Erythroblast (primary cell): Measurements from ENCODE around the gene FOXN4.
A peak's percentile ranks its signal among the peaks of the same experiment; 100 is the strongest.
"Not testable (repeated sequence)": the region's sequence is repeated elsewhere in the genome, so short reads cannot be mapped to it uniquely, and the experiment has no call there.

ENCODE experiments used
- DNase-seq, 2 experiments: peaks; one replicate each; lab custom pipeline; 2025; lab: John Stamatoyannopoulos, UW
- GATA1 ChIP-seq: IDR thresholded peaks from 2 replicates; pipeline ENCODE4 v1.6.1; 2011; ENCODE audit warnings: low read depth, mild to moderate bottlenecking, control low read depth, low read length, moderate library complexity
- POLR2A ChIP-seq: IDR thresholded peaks from 2 replicates; pipeline ENCODE4 v1.6.1; 2011; ENCODE audit warnings: mild to moderate bottlenecking, low read length

FOXN4 gene

DNA sequence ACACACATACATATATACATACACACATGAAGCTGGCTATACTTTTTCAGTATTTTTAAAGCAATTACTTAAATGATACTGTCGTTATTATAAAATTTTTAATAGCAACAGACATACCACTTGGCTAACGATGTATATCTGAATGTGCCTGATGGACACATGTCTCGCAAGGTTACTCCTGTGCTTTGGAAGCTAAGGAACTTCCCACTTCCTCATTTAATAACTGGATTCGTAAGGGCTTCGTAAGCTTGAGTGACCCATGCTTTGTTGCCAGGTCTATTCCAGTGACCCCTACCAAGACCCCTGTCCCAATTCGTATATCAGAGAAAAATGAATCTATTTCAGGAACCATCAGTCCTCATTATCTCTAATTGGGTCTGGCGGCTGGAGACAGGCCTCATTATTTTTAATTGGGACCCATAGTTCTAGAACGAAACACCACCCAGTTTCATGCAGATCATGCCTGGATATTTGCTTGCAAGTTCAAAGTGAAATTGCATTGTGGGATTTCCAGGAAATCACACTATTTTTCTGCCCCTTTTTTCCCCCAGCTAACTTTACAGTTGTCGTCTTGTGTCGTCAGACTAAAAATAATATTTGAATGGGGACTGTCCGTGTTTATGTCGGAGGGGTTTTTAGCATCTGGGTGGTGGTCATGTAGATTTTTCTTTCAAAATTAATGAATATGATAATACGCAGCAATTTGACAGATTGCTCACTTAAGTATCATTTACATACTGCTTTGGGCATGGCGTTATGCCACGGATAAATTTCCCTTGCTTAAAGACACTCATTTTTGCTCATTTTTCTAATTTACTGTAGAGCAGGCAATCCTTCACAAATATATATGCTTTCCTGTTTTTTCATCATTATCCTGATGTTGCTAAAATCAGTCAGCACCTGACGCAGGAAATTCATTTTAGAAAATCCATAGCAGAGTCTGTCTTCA, 21.5 kb upstream of the FOXN4 start:
- TF ChIP-seq GATA1 (no peak), POLR2A (no peak)
- DNase-seq, result no peak

DNA sequence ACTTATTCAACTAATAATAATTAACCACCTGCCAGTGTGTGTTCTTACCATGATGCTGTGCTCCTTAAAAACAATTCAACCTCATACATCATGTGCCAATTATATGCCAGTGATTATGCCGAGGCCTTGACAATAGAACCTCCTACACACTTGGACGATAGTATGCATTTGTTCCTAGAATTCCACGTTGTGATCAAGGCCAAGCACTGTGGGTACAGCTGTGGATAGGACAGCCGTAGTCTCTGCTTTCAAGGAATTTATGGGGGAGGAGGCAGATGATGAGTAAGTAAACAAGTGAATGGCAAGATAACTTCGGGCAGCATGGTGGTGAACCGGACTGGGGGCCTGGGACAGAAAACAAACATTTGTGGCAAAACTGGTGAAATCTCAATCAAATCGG, 20.6 kb upstream of the FOXN4 start:
- TF ChIP-seq GATA1, result no peak
- TF ChIP-seq POLR2A, result no peak
- no peak for DNase-seq

DNA sequence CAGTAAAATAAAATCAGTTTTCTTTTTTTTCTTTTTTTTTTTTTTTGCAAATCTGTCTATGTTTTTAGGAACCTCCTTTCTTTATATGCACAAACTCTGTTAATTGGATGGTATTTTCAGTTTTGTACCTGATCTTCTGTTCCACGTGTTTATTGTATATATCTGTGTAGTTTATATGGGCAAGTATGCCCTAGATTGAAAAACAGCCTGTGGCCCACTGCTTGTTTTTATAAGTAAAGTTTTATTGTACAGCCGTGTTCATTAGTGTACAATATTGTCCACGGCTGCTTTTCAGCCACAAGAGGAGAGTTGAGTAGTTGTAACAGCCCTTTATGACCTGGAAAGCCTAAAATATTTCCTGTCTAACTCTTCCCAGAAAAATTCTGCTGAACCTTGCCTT, 19.9 kb upstream of the FOXN4 start:
- TF ChIP-seq POLR2A, result no peak
- no peak for TF ChIP-seq GATA1
- no peak for DNase-seq

DNA sequence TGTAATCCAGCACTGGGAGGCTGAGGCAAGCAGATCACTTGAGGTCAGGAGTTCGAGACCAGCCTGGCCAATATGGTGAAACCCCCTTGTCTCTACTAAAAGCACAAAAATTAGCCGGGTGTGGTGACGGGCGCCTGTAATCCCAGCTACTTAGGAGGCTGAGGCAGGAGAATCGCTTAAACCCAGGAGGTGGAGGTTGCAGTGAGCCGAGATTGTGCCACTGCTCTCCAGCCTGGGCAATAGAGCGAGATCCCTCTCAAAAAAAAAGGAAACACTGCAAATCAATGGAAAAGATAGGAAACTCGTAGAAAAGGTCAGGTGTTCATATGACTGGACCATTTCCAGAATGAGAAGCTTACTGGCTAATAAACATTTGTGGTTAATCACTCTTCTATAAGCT, 12.2 kb upstream of the FOXN4 start:
- not testable (repeated sequence) for DNase-seq

DNA sequence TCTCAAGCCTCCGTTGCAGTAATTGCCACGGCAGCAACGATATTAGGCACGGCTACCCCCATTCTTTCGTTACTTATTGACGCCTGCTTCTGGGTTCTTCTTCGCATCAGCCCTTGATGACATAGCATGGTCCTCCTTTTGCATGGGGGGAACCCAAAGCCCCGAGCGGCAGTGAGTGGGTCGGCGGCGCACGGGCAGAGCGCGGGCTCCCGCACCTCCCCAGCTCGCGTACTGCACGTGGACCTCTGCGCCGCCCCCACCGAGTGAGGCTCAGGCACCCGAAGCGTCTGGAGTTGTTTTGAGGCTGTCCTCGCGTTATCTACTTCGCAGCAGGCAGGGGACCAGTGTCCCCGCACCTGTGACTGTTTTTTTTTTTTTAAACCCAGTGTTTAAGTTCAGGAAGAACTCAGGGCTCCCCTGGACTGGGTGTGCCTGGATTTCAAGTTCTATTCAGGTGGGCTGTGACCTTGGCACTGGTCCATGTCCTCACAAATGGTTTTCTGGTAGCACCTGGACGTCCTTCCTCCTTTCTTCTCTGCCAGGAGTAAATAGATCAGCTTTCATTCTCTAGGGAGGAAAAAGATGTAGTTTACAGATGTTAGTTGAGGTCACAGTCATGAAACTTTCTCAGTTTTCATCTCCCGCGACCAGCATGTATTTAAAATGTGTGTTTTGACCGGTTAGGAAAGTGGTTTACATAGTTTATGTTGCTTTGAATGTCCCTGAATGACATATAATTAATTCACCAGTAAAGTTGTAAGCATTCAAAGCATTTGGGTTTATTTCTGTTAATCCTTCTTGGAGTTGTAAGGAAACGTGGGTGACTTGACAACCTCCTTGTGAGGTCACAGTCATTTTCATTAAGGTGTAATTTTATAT, 1.4 kb upstream of the FOXN4 start:
- TF ChIP-seq GATA1 (no peak), POLR2A (no peak)
- DNase-seq, result peak in 1 of 2 experiments; percentile 25

DNA sequence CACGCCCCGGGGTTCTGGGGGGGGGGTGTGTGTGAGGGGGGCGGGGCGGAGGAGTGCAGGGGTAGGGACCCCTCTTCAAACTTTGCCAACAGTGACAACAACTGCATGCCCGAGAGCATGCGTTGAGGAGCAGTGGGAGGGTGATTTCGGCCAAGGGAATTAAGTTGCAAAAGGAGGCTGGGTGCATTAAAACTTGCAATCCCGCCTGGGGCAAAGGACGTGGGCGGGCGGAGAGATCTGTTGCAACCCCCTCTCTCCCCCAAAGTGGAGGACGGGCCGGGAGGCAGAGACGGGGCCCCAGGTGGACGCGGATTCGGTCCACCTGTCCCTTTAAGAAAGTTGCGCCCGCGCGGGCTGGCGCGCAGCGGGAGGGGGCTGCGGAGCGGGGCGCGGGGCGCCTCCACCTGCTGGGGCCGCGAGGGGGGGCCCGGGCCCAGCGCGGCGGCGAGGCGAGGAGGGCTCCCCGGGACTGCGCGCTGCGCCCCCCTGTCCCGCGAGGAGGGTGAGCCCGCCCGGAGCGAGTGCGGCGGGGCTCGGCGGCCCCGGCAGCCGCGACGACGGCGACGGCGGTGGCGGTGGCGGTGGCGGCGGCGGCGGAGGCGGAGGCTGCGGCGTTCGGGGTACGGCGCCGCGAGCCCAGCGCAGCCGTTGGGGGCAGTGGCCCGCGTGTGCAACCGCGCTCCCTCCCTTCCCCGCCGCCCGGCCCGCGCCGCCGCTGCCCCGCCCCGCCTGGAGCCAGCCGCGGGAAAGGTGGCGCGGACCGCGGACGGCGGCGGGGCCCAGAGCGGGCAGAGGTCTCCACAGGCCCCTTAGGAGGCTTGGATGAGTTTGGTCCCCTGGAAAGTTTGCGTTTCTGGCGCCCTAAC, 530 bp upstream of the FOXN4 start:
- no peak for DNase-seq

DNA sequence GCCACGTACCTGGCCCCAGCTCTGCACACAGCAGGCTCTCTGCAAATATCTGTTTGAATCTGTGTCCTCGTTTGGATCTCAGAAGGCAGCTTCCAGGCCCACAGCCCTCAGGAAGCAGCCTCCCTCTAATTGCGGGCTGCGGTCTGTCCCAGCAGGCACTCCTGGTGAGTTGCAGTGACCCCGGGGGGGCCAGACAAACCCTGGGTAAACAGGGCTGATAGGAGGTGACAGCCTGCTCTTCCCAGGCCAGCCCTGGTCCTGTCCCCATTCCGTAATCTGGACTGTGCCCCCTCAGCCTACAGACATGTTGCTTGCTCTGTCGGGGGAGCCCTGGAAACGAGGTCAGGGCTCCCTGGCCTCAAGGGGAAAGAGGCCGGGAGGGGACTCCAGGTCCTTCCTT, 2.0 kb downstream of the FOXN4 start:
- TF ChIP-seq POLR2A (no peak), GATA1 (no peak)
- DNase-seq, result no peak

More for the DNA sequence above, 530 bp upstream of the FOXN4 start:
- TF ChIP-seq POLR2A, result no peak
- no peak for TF ChIP-seq GATA1

DNA sequence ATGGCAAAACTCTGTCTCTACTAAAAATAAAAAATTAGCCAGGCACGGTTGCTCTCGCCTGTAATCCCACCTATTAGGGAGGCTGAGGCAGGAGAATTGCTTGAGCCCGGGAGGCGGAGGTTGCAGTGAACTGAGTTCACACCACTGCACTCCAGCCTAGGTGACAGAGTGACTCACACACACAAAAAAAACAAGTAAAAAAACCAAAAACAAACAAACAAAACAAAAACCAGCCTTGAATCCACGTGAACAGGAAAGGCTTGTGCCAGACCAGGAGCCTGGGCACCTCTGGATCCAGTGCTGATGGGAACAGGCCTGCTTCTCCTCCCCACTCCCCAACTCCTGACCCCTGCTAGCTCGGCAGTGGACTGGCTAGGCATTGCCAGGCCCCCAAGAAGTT, 3.5 kb downstream of the FOXN4 start:
- TF ChIP-seq POLR2A (no peak), GATA1 (no peak)
- no peak for DNase-seq

DNA sequence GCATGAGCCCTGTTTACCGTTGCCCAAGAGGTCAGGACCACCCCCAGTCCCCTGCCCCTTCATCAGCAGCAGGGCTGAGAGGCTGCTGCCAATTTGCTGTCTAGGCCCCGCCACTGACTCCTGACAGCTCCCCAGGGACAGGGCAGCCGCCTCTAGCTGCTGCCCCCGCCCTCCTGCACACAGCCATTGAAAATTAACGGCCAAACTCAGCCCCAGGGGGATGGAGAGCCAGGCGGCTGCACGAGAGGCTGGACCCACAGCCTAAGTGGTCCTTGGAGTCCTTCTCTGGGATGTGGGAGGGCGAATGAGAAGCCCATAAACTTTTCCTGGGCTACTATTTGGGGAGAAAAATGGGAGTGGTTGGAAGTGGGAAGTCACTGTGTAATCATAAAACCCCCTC, 4.6 kb downstream of the FOXN4 start:
- no peak for DNase-seq
- TF ChIP-seq POLR2A (no peak), GATA1 (no peak)

DNA sequence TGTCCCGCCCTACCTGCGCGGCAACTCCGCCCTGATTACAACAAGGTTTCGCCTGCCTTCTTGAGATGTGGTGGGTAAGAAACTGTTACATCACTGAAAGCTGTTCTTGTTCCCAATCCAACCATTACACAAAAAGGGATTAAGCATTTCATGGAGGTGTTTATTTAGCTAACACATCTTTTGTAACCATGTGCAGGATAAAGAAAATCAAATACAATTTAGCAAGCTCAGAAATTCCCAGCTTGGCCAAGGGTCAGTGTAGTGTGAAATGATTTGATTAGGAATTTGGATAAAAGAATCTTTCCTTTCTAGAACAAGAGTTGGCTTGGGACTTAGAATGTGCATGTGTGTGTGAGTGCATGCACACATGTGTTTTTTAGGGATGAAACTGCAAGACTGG, 6.3 kb downstream of the FOXN4 start:
- no peak for DNase-seq
- TF ChIP-seq POLR2A (no peak), GATA1 (no peak)

DNA sequence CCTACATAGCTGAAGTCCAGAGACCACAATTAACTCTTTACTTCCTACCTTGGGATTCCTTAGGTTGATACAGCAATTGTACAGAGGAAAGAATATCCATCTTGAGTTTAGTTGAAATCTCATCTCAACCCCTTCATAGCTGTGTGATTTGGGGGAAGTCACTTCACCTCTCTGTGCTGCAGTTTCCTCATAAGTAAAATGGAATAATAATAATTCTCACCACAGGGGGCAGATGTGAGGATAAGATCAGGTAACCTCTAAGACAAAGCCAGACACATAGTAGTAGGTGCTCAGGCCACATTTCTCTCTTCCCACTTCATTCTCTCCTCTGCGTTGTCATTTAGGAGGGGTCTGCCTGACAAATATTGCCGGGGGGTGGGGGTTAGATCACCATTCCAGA, 6.7 kb downstream of the FOXN4 start:
- peak in 1 of 2 experiments; percentile 7 for DNase-seq
- TF ChIP-seq GATA1 (no peak), POLR2A (no peak)

DNA sequence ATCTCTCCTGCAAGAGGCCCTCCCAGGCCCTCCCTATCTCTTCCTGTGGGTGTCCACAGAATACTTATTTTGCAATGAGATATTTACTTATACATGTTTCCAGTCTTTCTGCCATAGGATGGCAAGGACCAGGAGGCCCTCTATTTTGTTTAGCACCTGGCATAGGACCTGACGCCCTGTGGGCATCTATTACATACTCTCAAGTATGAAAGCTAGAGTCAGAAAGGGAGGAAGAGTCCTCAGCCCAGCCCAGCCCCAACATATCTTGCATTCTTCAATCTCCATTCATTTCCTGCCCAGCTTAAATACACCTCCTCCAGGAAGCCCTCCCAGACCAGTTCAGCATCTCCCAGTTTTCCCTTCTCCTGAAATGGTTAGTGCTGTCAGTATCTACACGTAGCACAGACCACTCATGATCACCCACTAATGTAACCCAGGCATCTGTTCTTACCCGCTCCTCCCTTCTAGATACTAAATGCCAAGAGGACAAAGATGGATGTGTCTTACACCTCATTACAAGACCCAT, 7.4 kb downstream of the FOXN4 start:
- no peak for DNase-seq
- TF ChIP-seq GATA1 (no peak), POLR2A (no peak)

DNA sequence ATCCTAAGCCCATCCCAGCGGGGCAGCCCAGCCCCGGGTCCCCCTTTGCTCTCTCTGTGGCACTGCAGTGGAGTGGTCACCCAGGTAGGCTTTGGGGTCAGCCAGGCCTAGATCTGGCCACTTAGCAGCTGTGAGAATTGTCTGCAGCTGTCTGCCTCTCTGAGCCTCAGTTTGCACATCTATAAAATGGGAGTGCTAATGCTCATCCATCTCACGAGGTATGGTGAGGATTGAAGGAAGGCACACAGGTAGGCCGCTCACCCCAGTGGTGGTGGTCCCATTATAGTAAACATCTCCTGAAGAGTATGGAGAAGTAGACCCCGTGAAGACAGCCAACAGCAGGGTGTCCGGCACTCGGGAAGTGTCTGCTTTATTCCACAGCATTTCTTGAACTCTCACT, 9.2 kb downstream of the FOXN4 start:
- TF ChIP-seq GATA1, result no peak
- no peak for TF ChIP-seq POLR2A
- no peak for DNase-seq
